Astrocyte (in vitro differentiated cells and primary cell): ENCODE results near the gene FOXC2.

Experiments
- EZH2 ChIP-seq: IDR thresholded peaks from 2 replicates; pipeline ENCODE4 v1.6.1; 2012; ENCODE audit warnings: mild to moderate bottlenecking, low read length, inconsistent platforms; ENCODE audit not compliant: insufficient read depth
- TF ChIP-seq, protein P1 (sequence below): IDR thresholded peaks from 2 replicates; pipeline ENCODE4 v1.5.1; 2011; ENCODE audit warnings: low read depth, mild to moderate bottlenecking, inconsistent platforms, low read length, moderate library complexity; ENCODE audit not compliant: insufficient read depth

DNA sequence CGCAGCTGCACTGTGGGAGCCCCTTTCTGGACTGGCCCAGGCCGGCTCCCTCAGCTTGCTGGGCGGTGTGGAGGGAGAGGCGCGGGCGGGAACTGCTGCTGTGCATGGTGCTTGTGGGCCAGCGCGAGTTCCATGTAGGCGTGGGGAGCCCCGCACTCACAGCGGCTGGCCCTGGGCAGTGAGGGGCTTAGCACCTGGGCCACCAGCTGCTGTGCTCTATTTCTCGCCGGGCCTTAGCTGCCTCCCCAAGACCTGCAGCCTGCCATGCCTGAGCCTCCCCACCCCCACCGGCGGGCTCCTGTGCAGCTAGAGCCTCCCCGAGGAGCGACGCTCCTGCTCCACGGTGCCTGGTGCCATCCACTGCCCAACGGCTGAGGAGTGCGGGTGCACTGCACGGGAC, 13.3 kb upstream of the FOXC2 start:
- TF ChIP-seq, protein P1, sequence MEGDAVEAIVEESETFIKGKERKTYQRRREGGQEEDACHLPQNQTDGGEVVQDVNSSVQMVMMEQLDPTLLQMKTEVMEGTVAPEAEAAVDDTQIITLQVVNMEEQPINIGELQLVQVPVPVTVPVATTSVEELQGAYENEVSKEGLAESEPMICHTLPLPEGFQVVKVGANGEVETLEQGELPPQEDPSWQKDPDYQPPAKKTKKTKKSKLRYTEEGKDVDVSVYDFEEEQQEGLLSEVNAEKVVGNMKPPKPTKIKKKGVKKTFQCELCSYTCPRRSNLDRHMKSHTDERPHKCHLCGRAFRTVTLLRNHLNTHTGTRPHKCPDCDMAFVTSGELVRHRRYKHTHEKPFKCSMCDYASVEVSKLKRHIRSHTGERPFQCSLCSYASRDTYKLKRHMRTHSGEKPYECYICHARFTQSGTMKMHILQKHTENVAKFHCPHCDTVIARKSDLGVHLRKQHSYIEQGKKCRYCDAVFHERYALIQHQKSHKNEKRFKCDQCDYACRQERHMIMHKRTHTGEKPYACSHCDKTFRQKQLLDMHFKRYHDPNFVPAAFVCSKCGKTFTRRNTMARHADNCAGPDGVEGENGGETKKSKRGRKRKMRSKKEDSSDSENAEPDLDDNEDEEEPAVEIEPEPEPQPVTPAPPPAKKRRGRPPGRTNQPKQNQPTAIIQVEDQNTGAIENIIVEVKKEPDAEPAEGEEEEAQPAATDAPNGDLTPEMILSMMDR: no peak
- TF ChIP-seq EZH2: no peak
